ENCODE data around the gene LZTS2.
A peak's percentile ranks its signal among the peaks of the same experiment; 100 is the strongest.

Gene LZTS2

GRCh38 chr10:101018600-101019439 is 19.2 kb downstream of the LZTS2 start (continued):
- TF ChIP-seq KLF8 (tag by site-specific recombination; IDR thresholded peaks at IDR 0.05): peak; percentile 35; the same call in 1 of the 2 replicates
- TF ChIP-seq ZNF660 (tag by site-specific recombination; IDR thresholded peaks at IDR 0.05): peak; percentile 65
- peak; percentile 32; the same call in 1 of the 2 replicates for TF ChIP-seq IKZF3 (tag by site-specific recombination; IDR thresholded peaks at IDR 0.05)
- TF ChIP-seq ZBTB21 (tag by site-specific recombination; IDR thresholded peaks at IDR 0.05): no peak
- TF ChIP-seq SCRT1 (tag by site-specific recombination; IDR thresholded peaks at IDR 0.05; ENCODE audit: borderline replicate concordance): no peak
- TF ChIP-seq BCL11B (tag by site-specific recombination; IDR thresholded peaks at IDR 0.05; ENCODE audit: low read depth): 0 out of 2 replicates have a peak, but pooled peaks have one; percentile 45
- TF ChIP-seq ZNF521 (tag by site-specific recombination; IDR thresholded peaks at IDR 0.05): no peak
- TF ChIP-seq ZBTB44 (tag by site-specific recombination; IDR thresholded peaks at IDR 0.05): 0 out of 2 replicates have a peak, but pooled peaks have one; percentile 12
- peak; percentile 68; the same call in 1 of the 2 replicates for TF ChIP-seq ZBTB17 (tag by site-specific recombination; IDR thresholded peaks at IDR 0.05)
- no peak for TF ChIP-seq ZNF544 (tag by site-specific recombination; IDR thresholded peaks at IDR 0.05)
- TF ChIP-seq ZFP69B (tag by site-specific recombination; IDR thresholded peaks at IDR 0.05): 0 out of 2 replicates have a peak, but pooled peaks have one; percentile 31
- peak; percentile 33; the same call in 1 of the 2 replicates for TF ChIP-seq SP3 (tag by site-specific recombination; IDR thresholded peaks at IDR 0.05)
- TF ChIP-seq ZNF555 (tag by site-specific recombination; conservative IDR thresholded peaks at IDR 0.05): no peak
- TF ChIP-seq ZNF423 (tag by site-specific recombination; IDR thresholded peaks at IDR 0.05): peak; percentile 77
- TF ChIP-seq ZNF2 (tag by site-specific recombination; IDR thresholded peaks at IDR 0.05): peak; percentile 83; the same call in 1 of the 2 replicates
- 0 out of 2 replicates have a peak, but pooled peaks have one; percentile 23 for TF ChIP-seq ZBTB11 (tag by site-specific recombination; conservative IDR thresholded peaks at IDR 0.05; ENCODE audit: low read depth)
- TF ChIP-seq ZNF610 (tag by site-specific recombination; IDR thresholded peaks at IDR 0.05; ENCODE audit: borderline replicate concordance): peak; percentile 47; the same call in 1 of the 2 replicates
- no peak for TF ChIP-seq PRDM2 (tag by site-specific recombination; IDR thresholded peaks at IDR 0.05; ENCODE audit: borderline replicate concordance)
- TF ChIP-seq ZSCAN5A (tag by site-specific recombination; IDR thresholded peaks at IDR 0.05): no peak
- TF ChIP-seq KLF7 (tag by site-specific recombination; IDR thresholded peaks at IDR 0.05; ENCODE audit: borderline replicate concordance): no peak
- no peak for TF ChIP-seq ZNF621 (tag by site-specific recombination; IDR thresholded peaks at IDR 0.05)
- TF ChIP-seq ZNF624 (tag by site-specific recombination; IDR thresholded peaks at IDR 0.05): no peak
- TF ChIP-seq ZNF398 (tag by site-specific recombination; IDR thresholded peaks at IDR 0.05): no peak; the same call in 1 of the 2 replicates
- TF ChIP-seq KLF16 (tag by site-specific recombination; IDR thresholded peaks at IDR 0.05): 0 out of 2 replicates have a peak, but pooled peaks have one; percentile 33
